ENCODE data around the gene L1TD1. TPM values are rescaled to one million over a fixed set of nuclear protein-coding genes. Genes with fewer than 3 reads are reported as not detected.

Gene L1TD1
- total and polyA plus RNA-seq, 2 of the 13 experiments (the other 11 are each of a cell fraction or from before 2014, with no cell fraction given) = not detected

DNA sequence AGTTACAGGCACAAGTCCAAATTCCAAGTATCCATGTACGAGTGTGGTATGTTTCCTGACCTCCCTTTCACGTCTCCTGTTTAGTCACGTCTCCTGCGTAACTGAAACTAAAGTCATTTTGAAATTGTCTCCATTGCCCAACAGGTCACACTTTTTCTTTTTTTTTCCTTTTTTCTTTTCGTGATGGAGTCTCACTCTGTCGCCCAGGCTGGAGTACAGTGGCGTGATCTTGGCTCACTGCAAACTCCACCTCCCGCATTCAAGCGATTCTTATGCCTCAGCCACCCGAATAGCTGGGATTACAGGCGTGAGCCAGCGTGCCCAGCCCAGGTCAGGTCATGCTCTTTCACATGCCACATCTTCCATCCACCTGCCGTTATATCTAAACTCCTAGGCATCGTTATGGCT lies 38.2 kb downstream of the L1TD1 start:
- FAIRE-seq (no peak), DNase-seq (ENCODE audit: low spot score) (no peak), ATAC-seq (no peak)
- Histone ChIP-seq H2AFZ (ENCODE audit: low read length) (no peak overlapping the region), H4K20me1 (ENCODE audit: insufficient read depth, low read length) (no peaks in the 10 kb centered on the region), H3K36me3 (replicated peaks in 1 of 2; ENCODE audit: control insufficient read depth in 1 of 2, insufficient read depth in 2 of 2, low read length in 2 of 2) (no peaks in the 10 kb centered on the region), H3K27ac (ENCODE audit: extremely low read length, insufficient read depth, low read length) (no peak overlapping the region), H3K79me2 (ENCODE audit: insufficient read depth, low read length) (no peaks in the 10 kb centered on the region), H3K9me3 (ENCODE audit: low read length) (no peaks in the 10 kb centered on the region), H3K4me3 (replicated peaks in 1 of 3; ENCODE audit: insufficient read depth in 1 of 3, low read depth in 2 of 3, low read length in 3 of 3) (no peak overlapping the region), H3K4me1 (ENCODE audit: insufficient read depth, low read length) (peaks cover 90% of the 10 kb centered on the region), H3K27me3 (ENCODE audit: control insufficient read depth in 1 of 2, insufficient read depth in 2 of 2, low read length in 2 of 2) (no peaks in the 10 kb centered on the region), H3K4me2 (ENCODE audit: low read depth, low read length) (no peak overlapping the region), H3K9ac (ENCODE audit: insufficient read depth, low read depth, low read length) (no peak overlapping the region)
- TF ChIP-seq, protein P1, sequence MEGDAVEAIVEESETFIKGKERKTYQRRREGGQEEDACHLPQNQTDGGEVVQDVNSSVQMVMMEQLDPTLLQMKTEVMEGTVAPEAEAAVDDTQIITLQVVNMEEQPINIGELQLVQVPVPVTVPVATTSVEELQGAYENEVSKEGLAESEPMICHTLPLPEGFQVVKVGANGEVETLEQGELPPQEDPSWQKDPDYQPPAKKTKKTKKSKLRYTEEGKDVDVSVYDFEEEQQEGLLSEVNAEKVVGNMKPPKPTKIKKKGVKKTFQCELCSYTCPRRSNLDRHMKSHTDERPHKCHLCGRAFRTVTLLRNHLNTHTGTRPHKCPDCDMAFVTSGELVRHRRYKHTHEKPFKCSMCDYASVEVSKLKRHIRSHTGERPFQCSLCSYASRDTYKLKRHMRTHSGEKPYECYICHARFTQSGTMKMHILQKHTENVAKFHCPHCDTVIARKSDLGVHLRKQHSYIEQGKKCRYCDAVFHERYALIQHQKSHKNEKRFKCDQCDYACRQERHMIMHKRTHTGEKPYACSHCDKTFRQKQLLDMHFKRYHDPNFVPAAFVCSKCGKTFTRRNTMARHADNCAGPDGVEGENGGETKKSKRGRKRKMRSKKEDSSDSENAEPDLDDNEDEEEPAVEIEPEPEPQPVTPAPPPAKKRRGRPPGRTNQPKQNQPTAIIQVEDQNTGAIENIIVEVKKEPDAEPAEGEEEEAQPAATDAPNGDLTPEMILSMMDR (CRISPR knock-in tag; IDR thresholded peaks at IDR 0.05) = no peak
- TF ChIP-seq MAFG (CRISPR knock-in tag; IDR thresholded peaks at IDR 0.05) = no peak
- TF ChIP-seq ZSCAN25 (CRISPR knock-in tag; IDR thresholded peaks at IDR 0.05) = no peak
- TF ChIP-seq, protein P2, sequence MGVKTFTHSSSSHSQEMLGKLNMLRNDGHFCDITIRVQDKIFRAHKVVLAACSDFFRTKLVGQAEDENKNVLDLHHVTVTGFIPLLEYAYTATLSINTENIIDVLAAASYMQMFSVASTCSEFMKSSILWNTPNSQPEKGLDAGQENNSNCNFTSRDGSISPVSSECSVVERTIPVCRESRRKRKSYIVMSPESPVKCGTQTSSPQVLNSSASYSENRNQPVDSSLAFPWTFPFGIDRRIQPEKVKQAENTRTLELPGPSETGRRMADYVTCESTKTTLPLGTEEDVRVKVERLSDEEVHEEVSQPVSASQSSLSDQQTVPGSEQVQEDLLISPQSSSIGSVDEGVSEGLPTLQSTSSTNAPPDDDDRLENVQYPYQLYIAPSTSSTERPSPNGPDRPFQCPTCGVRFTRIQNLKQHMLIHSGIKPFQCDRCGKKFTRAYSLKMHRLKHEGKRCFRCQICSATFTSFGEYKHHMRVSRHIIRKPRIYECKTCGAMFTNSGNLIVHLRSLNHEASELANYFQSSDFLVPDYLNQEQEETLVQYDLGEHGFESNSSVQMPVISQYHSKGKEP (CRISPR knock-in tag; IDR thresholded peaks at IDR 0.05) = no peak
- in situ Hi-C loops (cut with HindIII; ENCODE audit: extremely low pct_ligation_motif_present, low pct_unique_long_range_greater_than_20kb) (no loop called here), intact Hi-C loops (cut with micrococcal nuclease; ENCODE audit: unreplicated experiment) (no loop called here)
- WGBS (ENCODE audit: low lambda C conversion rate) = 87% methylated on average over 14 of the region's 14 CpGs
- BruUV-seq (replicated peaks) = no TSS peak
- POLR2A ChIA-PET = no interaction called here
- CTCF ChIA-PET (ENCODE audit: low intra/inter-chr PET ratio, low total read pairs) = no interaction called here

DNA sequence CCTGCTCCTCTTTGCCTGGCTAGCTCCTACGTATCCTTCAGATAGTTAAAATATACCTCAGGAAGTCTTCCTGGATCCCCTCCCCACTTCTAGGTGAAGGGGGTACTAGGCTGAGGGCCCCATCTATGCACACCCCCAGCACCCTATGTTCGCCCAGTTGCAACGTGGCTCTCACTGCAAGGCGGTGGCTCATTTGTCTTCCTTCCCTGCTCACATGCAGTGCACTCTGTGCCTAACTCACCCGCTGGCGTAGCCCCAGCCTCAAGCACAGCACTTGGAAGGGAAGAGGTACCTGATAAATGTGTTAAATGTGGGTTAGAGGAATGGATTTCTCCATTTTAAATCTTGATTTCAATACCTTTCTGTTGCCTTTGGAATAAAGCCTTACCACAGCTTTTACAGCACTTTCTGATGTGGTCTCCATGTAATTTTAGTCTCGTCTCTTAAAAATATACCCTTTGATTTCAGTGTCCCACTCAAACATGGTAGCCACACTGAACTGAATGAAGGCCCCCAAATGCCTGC lies 39.3 kb downstream of the L1TD1 start:
- no peaks in the 10 kb centered on the region for H4K20me1 ChIP-seq (ENCODE audit: insufficient read depth, low read length)
- FAIRE-seq (no peak), ATAC-seq (no peak), DNase-seq (ENCODE audit: low spot score) (no peak)
- intact Hi-C loops (cut with micrococcal nuclease; ENCODE audit: unreplicated experiment) = no loop called here
- H3K27me3 ChIP-seq (ENCODE audit: control insufficient read depth in 1 of 2, insufficient read depth in 2 of 2, low read length in 2 of 2) = no peaks in the 10 kb centered on the region
- no peak overlapping the region for H3K27ac ChIP-seq (ENCODE audit: extremely low read length, insufficient read depth, low read length)
- no peak overlapping the region for H3K4me2 ChIP-seq (ENCODE audit: low read depth, low read length)
- no peak overlapping the region for H2AFZ ChIP-seq (ENCODE audit: low read length)
- H3K9me3 ChIP-seq (ENCODE audit: low read length) = no peaks in the 10 kb centered on the region
- 93% methylated on average over 7 of the region's 7 CpGs for WGBS (ENCODE audit: low lambda C conversion rate)
- H3K4me3 ChIP-seq (replicated peaks in 1 of 3; ENCODE audit: insufficient read depth in 1 of 3, low read depth in 2 of 3, low read length in 3 of 3) = no peak overlapping the region
- ChIA-PET CTCF (ENCODE audit: low intra/inter-chr PET ratio, low total read pairs) (no interaction called here), POLR2A (no interaction called here)
- in situ Hi-C loops (cut with HindIII; ENCODE audit: extremely low pct_ligation_motif_present, low pct_unique_long_range_greater_than_20kb) = no loop called here
- H3K79me2 ChIP-seq (ENCODE audit: insufficient read depth, low read length) = no peaks in the 10 kb centered on the region
- no peak overlapping the region for H3K9ac ChIP-seq (ENCODE audit: insufficient read depth, low read depth, low read length)
- peaks cover 90% of the 10 kb centered on the region for H3K4me1 ChIP-seq (ENCODE audit: insufficient read depth, low read length)
- no TSS peak for BruUV-seq (replicated peaks)
- H3K36me3 ChIP-seq (replicated peaks in 1 of 2; ENCODE audit: control insufficient read depth in 1 of 2, insufficient read depth in 2 of 2, low read length in 2 of 2) = no peaks in the 10 kb centered on the region
- TF ChIP-seq, protein P3, sequence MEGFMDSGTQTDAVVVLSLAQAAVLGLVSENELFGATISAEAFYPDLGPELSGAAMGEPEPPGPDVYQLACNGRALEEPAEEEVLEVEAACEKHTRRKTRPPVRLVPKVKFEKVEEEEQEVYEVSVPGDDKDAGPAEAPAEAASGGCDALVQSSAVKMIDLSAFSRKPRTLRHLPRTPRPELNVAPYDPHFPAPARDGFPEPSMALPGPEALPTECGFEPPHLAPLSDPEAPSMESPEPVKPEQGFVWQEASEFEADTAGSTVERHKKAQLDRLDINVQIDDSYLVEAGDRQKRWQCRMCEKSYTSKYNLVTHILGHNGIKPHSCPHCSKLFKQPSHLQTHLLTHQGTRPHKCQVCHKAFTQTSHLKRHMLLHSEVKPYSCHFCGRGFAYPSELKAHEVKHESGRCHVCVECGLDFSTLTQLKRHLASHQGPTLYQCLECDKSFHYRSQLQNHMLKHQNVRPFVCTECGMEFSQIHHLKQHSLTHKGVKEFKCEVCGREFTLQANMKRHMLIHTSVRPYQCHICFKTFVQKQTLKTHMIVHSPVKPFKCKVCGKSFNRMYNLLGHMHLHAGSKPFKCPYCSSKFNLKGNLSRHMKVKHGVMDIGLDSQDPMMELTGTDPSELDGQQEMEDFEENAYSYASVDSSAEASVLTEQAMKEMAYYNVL (CRISPR knock-in tag; IDR thresholded peaks at IDR 0.05; ENCODE audit: borderline replicate concordance) = no peak
- no peak for TF ChIP-seq ZNF616 (CRISPR knock-in tag; IDR thresholded peaks at IDR 0.05; ENCODE audit: low read depth)
- TF ChIP-seq, protein P4, sequence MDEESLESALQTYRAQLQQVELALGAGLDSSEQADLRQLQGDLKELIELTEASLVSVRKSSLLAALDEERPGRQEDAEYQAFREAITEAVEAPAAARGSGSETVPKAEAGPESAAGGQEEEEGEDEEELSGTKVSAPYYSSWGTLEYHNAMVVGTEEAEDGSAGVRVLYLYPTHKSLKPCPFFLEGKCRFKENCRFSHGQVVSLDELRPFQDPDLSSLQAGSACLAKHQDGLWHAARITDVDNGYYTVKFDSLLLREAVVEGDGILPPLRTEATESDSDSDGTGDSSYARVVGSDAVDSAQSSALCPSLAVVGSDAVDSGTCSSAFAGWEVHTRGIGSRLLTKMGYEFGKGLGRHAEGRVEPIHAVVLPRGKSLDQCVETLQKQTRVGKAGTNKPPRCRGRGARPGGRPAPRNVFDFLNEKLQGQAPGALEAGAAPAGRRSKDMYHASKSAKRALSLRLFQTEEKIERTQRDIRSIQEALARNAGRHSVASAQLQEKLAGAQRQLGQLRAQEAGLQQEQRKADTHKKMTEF (CRISPR knock-in tag; IDR thresholded peaks at IDR 0.05) = no peak
- no peak for TF ChIP-seq FLYWCH1 (CRISPR knock-in tag; IDR thresholded peaks at IDR 0.05)
- no peak for TF ChIP-seq TOPORS (CRISPR knock-in tag; IDR thresholded peaks at IDR 0.05)
- no peak for TF ChIP-seq ZNF337 (CRISPR knock-in tag; IDR thresholded peaks at IDR 0.05; ENCODE audit: borderline replicate concordance, low read depth)
- TF ChIP-seq, protein P5, sequence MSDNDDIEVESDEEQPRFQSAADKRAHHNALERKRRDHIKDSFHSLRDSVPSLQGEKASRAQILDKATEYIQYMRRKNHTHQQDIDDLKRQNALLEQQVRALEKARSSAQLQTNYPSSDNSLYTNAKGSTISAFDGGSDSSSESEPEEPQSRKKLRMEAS (IDR thresholded peaks at IDR 0.05) = no peak
- TF ChIP-seq ZNF326 (CRISPR knock-in tag; IDR thresholded peaks at IDR 0.05; ENCODE audit: borderline replicate concordance) = no peak
